Limb (tissue), 2 donors: ENCODE measurements around the gene DMP1.

Source experiments
- DNase-seq, 2 donors: peaks; one replicate each; pipeline ENCODE4 v3.0.0-alpha.2; 2016; ENCODE audit errors: extremely low spot score in 2 of 2

DMP1 gene

GRCh38 chr4:87649980-87650379 lies at the start of gene DMP1:
Gene DMP1 (plus strand): TSS chr4:87650280. CDS start chr4:87656493, 6,213 bp downstream.
- DNase-seq, result no peak

- no peak for DNase-seq
Measured at GRCh38 chr4:87601361-87601760, 48.7 kb upstream of the DMP1 start.

GRCh38 chr4:87608229-87608628 lies 41.9 kb upstream of the DMP1 start, which contains the start of gene DSPP:
Gene DSPP (plus strand): TSS chr4:87608529. CDS start chr4:87610909, 2,380 bp downstream.
- no peak for DNase-seq

GRCh38 chr4:87614292-87614890 lies 35.7 kb upstream of the DMP1 start:
- DNase-seq, result no peak

- no peak for DNase-seq
Measured at GRCh38 chr4:87616268-87616667, 33.8 kb upstream of the DMP1 start.

GRCh38 chr4:87620086-87620485 lies 30.0 kb upstream of the DMP1 start:
- DNase-seq, result no peak

GRCh38 chr4:87620491-87620890 lies 29.6 kb upstream of the DMP1 start:
- no peak for DNase-seq

- no peak for DNase-seq
Measured at GRCh38 chr4:87622303-87622702, 27.8 kb upstream of the DMP1 start.

- DNase-seq, result no peak
Measured at GRCh38 chr4:87624698-87625097, 25.4 kb upstream of the DMP1 start.

- DNase-seq, result no peak
Measured at GRCh38 chr4:87631668-87632067, 18.4 kb upstream of the DMP1 start.

GRCh38 chr4:87632469-87632868 lies 17.6 kb upstream of the DMP1 start:
- no peak for DNase-seq

- peak; percentile 30 to 84 for DNase-seq
Measured at GRCh38 chr4:87633243-87633642, 16.8 kb upstream of the DMP1 start.

- DNase-seq, result no peak
Measured at GRCh38 chr4:87644286-87644685, 5.8 kb upstream of the DMP1 start.

- no peak for DNase-seq
Measured at GRCh38 chr4:87650938-87651337, 858 bp downstream of the DMP1 start.

GRCh38 chr4:87651941-87652340 lies 1.9 kb downstream of the DMP1 start:
- DNase-seq, result no peak

GRCh38 chr4:87654487-87655044 lies 4.5 kb downstream of the DMP1 start:
- no peak for DNase-seq

- DNase-seq, result no peak
Measured at GRCh38 chr4:87657525-87657924, 7.4 kb downstream of the DMP1 start.

- DNase-seq, result peak in 1 of 2 donors; percentile 14
Measured at GRCh38 chr4:87659247-87659931, 9.3 kb downstream of the DMP1 start.

GRCh38 chr4:87662871-87663270 lies 12.8 kb downstream of the DMP1 start:
- DNase-seq, result no peak

GRCh38 chr4:87669373-87669772 lies 19.3 kb downstream of the DMP1 start:
- no peak for DNase-seq

GRCh38 chr4:87677731-87678130 lies 27.7 kb downstream of the DMP1 start:
- no peak for DNase-seq

- peak; percentile 64 to 76 for DNase-seq
Measured at GRCh38 chr4:87679449-87680169, 29.5 kb downstream of the DMP1 start.
